ENCODE data around the gene MLF2.
"Not testable (repeated sequence)": the region's sequence is repeated elsewhere in the genome, so short reads cannot be mapped to it uniquely, and the experiment has no call there.

Gene MLF2

GRCh38 chr12:6766651-6767349 is 13.9 kb upstream of the MLF2 start:
- no peak for DNase-seq (ENCODE audit: low read depth)
- peak overlapping the region; percentile 93 for H3K4me3 ChIP-seq (ENCODE audit: low read depth, low read length)

GRCh38 chr12:6765634-6766581 is 13.0 kb upstream of the MLF2 start, which contains the start of gene PTMS:
TSS of gene PTMS (plus strand) at chr12:6766363. CDS start at chr12:6766706, 343 bp downstream.
- peak within 1 kb of the TSS; percentile 93 for H3K4me3 ChIP-seq (ENCODE audit: low read depth, low read length)
- DNase-seq (ENCODE audit: low read depth): peak; percentile 86

GRCh38 chr12:6765048-6765633 is 12.2 kb upstream of the MLF2 start:
- peak overlapping the region; percentile 93 for H3K4me3 ChIP-seq (ENCODE audit: low read depth, low read length)
- no peak for DNase-seq (ENCODE audit: low read depth)

- peak; percentile 97 for DNase-seq (ENCODE audit: low read depth)
- H3K4me3 ChIP-seq (ENCODE audit: low read depth, low read length): peak overlapping the region; percentile 22
Observed at GRCh38 chr12:6764011-6764828, 11.3 kb upstream of the MLF2 start.

- no peak for DNase-seq (ENCODE audit: low read depth)
- H3K4me3 ChIP-seq (ENCODE audit: low read depth, low read length): peak overlapping the region; percentile 22
Observed at GRCh38 chr12:6763380-6763779, 10.4 kb upstream of the MLF2 start.

- no peak for DNase-seq (ENCODE audit: low read depth)
Observed at GRCh38 chr12:6759741-6760140, 6.8 kb upstream of the MLF2 start.

GRCh38 chr12:6758506-6759095 is 5.7 kb upstream of the MLF2 start:
- no peak for DNase-seq (ENCODE audit: low read depth)
- H3K4me3 ChIP-seq (ENCODE audit: low read depth, low read length): no peak overlapping the region

More at GRCh38 chr12:6759741-6760140, 6.8 kb upstream of the MLF2 start:
- H3K4me3 ChIP-seq (ENCODE audit: low read depth, low read length): no peak overlapping the region

GRCh38 chr12:6757028-6757690 is 4.2 kb upstream of the MLF2 start:
- no peak overlapping the region for H3K4me3 ChIP-seq (ENCODE audit: low read depth, low read length)
- no peak for DNase-seq (ENCODE audit: low read depth)

GRCh38 chr12:6754411-6754810 is 1.5 kb upstream of the MLF2 start:
- no peak overlapping the region for H3K4me3 ChIP-seq (ENCODE audit: low read depth, low read length)
- no peak for DNase-seq (ENCODE audit: low read depth)

GRCh38 chr12:6753772-6754356 is 923 bp upstream of the MLF2 start:
- H3K4me3 ChIP-seq (ENCODE audit: low read depth, low read length): no peak overlapping the region
- DNase-seq (ENCODE audit: low read depth): no peak

GRCh38 chr12:6752167-6752920 is 597 bp downstream of the MLF2 start:
- DNase-seq (ENCODE audit: low read depth): no peak
- H3K4me3 ChIP-seq (ENCODE audit: low read depth, low read length): peak overlapping the region; percentile 95

GRCh38 chr12:6751767-6752166 is 1.2 kb downstream of the MLF2 start:
- H3K4me3 ChIP-seq (ENCODE audit: low read depth, low read length): peak overlapping the region; percentile 95
- DNase-seq (ENCODE audit: low read depth): no peak

GRCh38 chr12:6750506-6750905 is 2.4 kb downstream of the MLF2 start:
- no peak overlapping the region for H3K4me3 ChIP-seq (ENCODE audit: low read depth, low read length)
- DNase-seq (ENCODE audit: low read depth): no peak

- no peak overlapping the region for H3K4me3 ChIP-seq (ENCODE audit: low read depth, low read length)
Observed at GRCh38 chr12:6748761-6749160, 4.2 kb downstream of the MLF2 start.

GRCh38 chr12:6747216-6747615 is 5.7 kb downstream of the MLF2 start:
- no peak overlapping the region for H3K4me3 ChIP-seq (ENCODE audit: low read depth, low read length)
- no peak for DNase-seq (ENCODE audit: low read depth)

More at GRCh38 chr12:6748761-6749160, 4.2 kb downstream of the MLF2 start:
- no peak for DNase-seq (ENCODE audit: low read depth)

- H3K4me3 ChIP-seq (ENCODE audit: low read depth, low read length): no peak overlapping the region
- DNase-seq (ENCODE audit: low read depth): no peak
Observed at GRCh38 chr12:6745741-6746525, 7.0 kb downstream of the MLF2 start.

- H3K4me3 ChIP-seq (ENCODE audit: low read depth, low read length); DNase-seq (ENCODE audit: low read depth): not testable (repeated sequence)
Observed at GRCh38 chr12:6743300-6743699, 9.6 kb downstream of the MLF2 start.
